ENCODE results near the gene HCST. TPM values are rescaled to one million over a fixed set of nuclear protein-coding genes. Genes with fewer than 3 reads are reported as not detected.

The HCST gene
- total RNA-seq, 4 donors from 2014 or later, result 8.3 TPM; not detected in 3

GRCh38 chr19:35883882-35884281 lies 18.4 kb upstream of the HCST start:
- no peaks in the 10 kb centered on the region for H3K9me3 ChIP-seq
- DNase-seq (ENCODE audit: low spot score in 2 of 2), result no peak
- peaks cover 18% of the 10 kb centered on the region for H3K36me3 ChIP-seq
- H3K27me3 ChIP-seq, result peaks cover 4% of the 10 kb centered on the region
- 67% methylated on average over 2 of the region's 2 CpGs for WGBS
- no peaks in the 10 kb centered on the region for H3K4me1 ChIP-seq
- no peak overlapping the region for H3K4me3 ChIP-seq
- H3K27ac ChIP-seq, result no peak overlapping the region
- TF ChIP-seq CTCF (IDR thresholded peaks at IDR 0.05), result no peak
- no peak for TF ChIP-seq POLR2AphosphoS5 (IDR thresholded peaks at IDR 0.05)
- no peak for TF ChIP-seq EP300 (IDR thresholded peaks at IDR 0.05)
- TF ChIP-seq POLR2A (IDR thresholded peaks at IDR 0.05), result no peak

- Histone ChIP-seq H3K9me3 (no peaks in the 10 kb centered on the region), H3K27ac (no peak overlapping the region), H3K4me3 (no peak overlapping the region), H3K36me3 (peaks cover 32% of the 10 kb centered on the region), H3K4me1 (no peaks in the 10 kb centered on the region), H3K27me3 (no peaks in the 10 kb centered on the region)
- no peak for DNase-seq (ENCODE audit: low spot score in 2 of 2)
- 95% methylated on average over 6 of the region's 6 CpGs for WGBS
- TF ChIP-seq CTCF (IDR thresholded peaks at IDR 0.05), result no peak
- TF ChIP-seq POLR2A (IDR thresholded peaks at IDR 0.05), result no peak
- TF ChIP-seq EP300 (IDR thresholded peaks at IDR 0.05), result no peak
- no peak for TF ChIP-seq POLR2AphosphoS5 (IDR thresholded peaks at IDR 0.05)
Observed at GRCh38 chr19:35885225-35885738, 17.0 kb upstream of the HCST start.

- WGBS, result 88% methylated on average over 7 of the region's 8 CpGs
- DNase-seq (ENCODE audit: low spot score in 2 of 2), result no peak
- Histone ChIP-seq H3K4me1 (no peaks in the 10 kb centered on the region), H3K9me3 (no peaks in the 10 kb centered on the region), H3K27me3 (no peaks in the 10 kb centered on the region), H3K36me3 (peaks cover 35% of the 10 kb centered on the region), H3K27ac (no peak overlapping the region), H3K4me3 (no peak overlapping the region)
- TF ChIP-seq CTCF (IDR thresholded peaks at IDR 0.05), result no peak
- TF ChIP-seq POLR2A (IDR thresholded peaks at IDR 0.05), result no peak
- TF ChIP-seq EP300 (IDR thresholded peaks at IDR 0.05), result no peak
- TF ChIP-seq POLR2AphosphoS5 (IDR thresholded peaks at IDR 0.05), result no peak
Observed at GRCh38 chr19:35885904-35886303, 16.4 kb upstream of the HCST start.

GRCh38 chr19:35887197-35887596 lies 15.1 kb upstream of the HCST start:
- no peak for DNase-seq (ENCODE audit: low spot score in 2 of 2)
- peaks cover 41% of the 10 kb centered on the region for H3K36me3 ChIP-seq
- no peak overlapping the region for H3K27ac ChIP-seq
- H3K4me3 ChIP-seq, result no peak overlapping the region
- no peak for TF ChIP-seq EP300 (IDR thresholded peaks at IDR 0.05)
- TF ChIP-seq POLR2AphosphoS5 (IDR thresholded peaks at IDR 0.05), result no peak
- TF ChIP-seq CTCF (IDR thresholded peaks at IDR 0.05), result no peak
- TF ChIP-seq POLR2A (IDR thresholded peaks at IDR 0.05), result no peak
- H3K9me3 ChIP-seq, result no peaks in the 10 kb centered on the region
- no peaks in the 10 kb centered on the region for H3K27me3 ChIP-seq
- no peaks in the 10 kb centered on the region for H3K4me1 ChIP-seq
- 93% methylated on average over 5 of the region's 5 CpGs for WGBS

- H3K27me3 ChIP-seq, result no peaks in the 10 kb centered on the region
- WGBS, result 96% methylated on average over 9 of the region's 9 CpGs
- no peak for TF ChIP-seq EP300 (IDR thresholded peaks at IDR 0.05)
- no peak for TF ChIP-seq POLR2AphosphoS5 (IDR thresholded peaks at IDR 0.05)
- TF ChIP-seq POLR2A (IDR thresholded peaks at IDR 0.05), result no peak
- TF ChIP-seq CTCF (IDR thresholded peaks at IDR 0.05), result no peak
- no peak overlapping the region for H3K27ac ChIP-seq
- H3K9me3 ChIP-seq, result no peaks in the 10 kb centered on the region
- no peaks in the 10 kb centered on the region for H3K4me1 ChIP-seq
- DNase-seq (ENCODE audit: low spot score in 2 of 2), result no peak
- peaks cover 50% of the 10 kb centered on the region for H3K36me3 ChIP-seq
- no peak overlapping the region for H3K4me3 ChIP-seq
Observed at GRCh38 chr19:35888398-35888797, 13.9 kb upstream of the HCST start.
